HCT116 (cell line): ENCODE measurements around the gene SNRPA.

Experiments
- CTCF ChIP-seq, 3 experiments: fragments of 200-600 bp in 1 of 3; sonication (generic) in 1 of 3; IDR thresholded peaks in 2 of 3; conservative IDR thresholded peaks in 1 of 3; 2 replicates each; pipeline ENCODE4 v1.5.1; 2012 to 2017; ENCODE audit warnings: low read depth in 2 of 3, low read length in 2 of 3, antibody characterized with exemption in 1 of 3, borderline replicate concordance in 1 of 3, control low read depth in 1 of 3, mild to moderate bottlenecking in 1 of 3, mixed read lengths in 1 of 3, mixed run types in 1 of 3, moderate library complexity in 1 of 3; ENCODE audit not compliant: insufficient read depth in 1 of 3
- POLR2AphosphoS5 ChIP-seq: IDR thresholded peaks from 2 replicates; pipeline ENCODE4 v1.6.1; 2011; ENCODE audit warnings: mild to moderate bottlenecking, low read depth, low read length, moderate library complexity
- RAD21 ChIP-seq: IDR thresholded peaks from 2 replicates; pipeline ENCODE4 v1.6.1; 2012; ENCODE audit warnings: low read depth, mild to moderate bottlenecking
- ZBTB33 ChIP-seq: IDR thresholded peaks from 2 replicates; pipeline ENCODE4 v1.6.1; 2011; ENCODE audit warnings: mild to moderate bottlenecking, low read length, moderate library complexity; ENCODE audit not compliant: insufficient replicate concordance; ENCODE audit errors: extremely low read depth
- TF ChIP-seq, protein P1 (sequence below): IDR thresholded peaks from 2 replicates; pipeline ENCODE4 v1.6.1; 2012; ENCODE audit warnings: low read depth

GRCh38 chr19:40724855-40725254 lies 26.1 kb upstream of the SNRPA start:
- TF ChIP-seq POLR2AphosphoS5 (no peak), RAD21 (no peak), CTCF (IDR thresholded peaks at IDR 0.05 in 2 of 3, conservative IDR thresholded peaks at IDR 0.05 in 1 of 3; ENCODE audit: borderline replicate concordance in 1 of 3, insufficient read depth in 1 of 3, low read depth in 2 of 3, low read length in 2 of 3) (no peak), ZBTB33 (no peak)
- TF ChIP-seq, protein P1, sequence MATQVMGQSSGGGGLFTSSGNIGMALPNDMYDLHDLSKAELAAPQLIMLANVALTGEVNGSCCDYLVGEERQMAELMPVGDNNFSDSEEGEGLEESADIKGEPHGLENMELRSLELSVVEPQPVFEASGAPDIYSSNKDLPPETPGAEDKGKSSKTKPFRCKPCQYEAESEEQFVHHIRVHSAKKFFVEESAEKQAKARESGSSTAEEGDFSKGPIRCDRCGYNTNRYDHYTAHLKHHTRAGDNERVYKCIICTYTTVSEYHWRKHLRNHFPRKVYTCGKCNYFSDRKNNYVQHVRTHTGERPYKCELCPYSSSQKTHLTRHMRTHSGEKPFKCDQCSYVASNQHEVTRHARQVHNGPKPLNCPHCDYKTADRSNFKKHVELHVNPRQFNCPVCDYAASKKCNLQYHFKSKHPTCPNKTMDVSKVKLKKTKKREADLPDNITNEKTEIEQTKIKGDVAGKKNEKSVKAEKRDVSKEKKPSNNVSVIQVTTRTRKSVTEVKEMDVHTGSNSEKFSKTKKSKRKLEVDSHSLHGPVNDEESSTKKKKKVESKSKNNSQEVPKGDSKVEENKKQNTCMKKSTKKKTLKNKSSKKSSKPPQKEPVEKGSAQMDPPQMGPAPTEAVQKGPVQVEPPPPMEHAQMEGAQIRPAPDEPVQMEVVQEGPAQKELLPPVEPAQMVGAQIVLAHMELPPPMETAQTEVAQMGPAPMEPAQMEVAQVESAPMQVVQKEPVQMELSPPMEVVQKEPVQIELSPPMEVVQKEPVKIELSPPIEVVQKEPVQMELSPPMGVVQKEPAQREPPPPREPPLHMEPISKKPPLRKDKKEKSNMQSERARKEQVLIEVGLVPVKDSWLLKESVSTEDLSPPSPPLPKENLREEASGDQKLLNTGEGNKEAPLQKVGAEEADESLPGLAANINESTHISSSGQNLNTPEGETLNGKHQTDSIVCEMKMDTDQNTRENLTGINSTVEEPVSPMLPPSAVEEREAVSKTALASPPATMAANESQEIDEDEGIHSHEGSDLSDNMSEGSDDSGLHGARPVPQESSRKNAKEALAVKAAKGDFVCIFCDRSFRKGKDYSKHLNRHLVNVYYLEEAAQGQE, result no peak
